Measurements from ENCODE around the gene DGCR8. TPM values are rescaled to one million over a fixed set of nuclear protein-coding genes. Genes with fewer than 3 reads are reported as not detected.

The DGCR8 gene
- total RNA-seq, result 26.3 and 26.5 TPM in 2 replicates

DNA sequence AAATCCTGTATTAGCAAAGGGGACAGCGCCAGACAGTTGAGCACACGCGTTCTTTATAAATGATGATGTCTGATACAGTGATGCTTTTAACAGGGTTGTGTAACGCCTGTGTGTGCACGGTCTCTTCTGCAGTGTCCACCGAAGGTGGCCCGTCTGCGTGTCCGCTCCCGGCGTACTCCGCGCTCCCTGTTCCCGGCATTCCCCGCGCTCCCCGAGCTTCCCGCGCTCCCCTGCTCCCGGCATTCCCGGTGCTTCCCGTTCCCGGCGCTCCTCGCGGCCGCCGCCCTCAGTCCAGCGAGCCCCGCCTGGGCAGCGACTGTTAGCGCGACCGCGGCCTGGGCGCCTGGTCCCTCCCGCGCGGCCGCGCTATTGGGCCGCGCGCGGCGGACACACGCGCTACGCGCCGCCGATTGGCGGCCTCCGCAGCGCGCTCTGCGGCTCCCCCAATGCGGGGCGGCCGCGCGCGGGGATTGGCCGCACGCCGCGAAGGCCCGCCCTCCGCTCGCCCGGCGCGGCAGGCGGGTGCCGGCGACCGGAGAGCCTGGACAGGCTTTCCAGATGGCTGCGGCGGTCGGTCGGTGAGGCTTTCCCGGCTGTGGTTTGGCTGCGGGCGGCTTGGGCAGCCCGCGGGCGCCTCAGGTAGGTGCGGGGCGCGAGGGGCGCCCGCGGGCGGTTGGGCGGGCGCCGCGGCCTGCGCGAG lies at the start of gene DGCR8:
DGCR8 (plus strand) TSS at position 497 of the 700 bp plus-strand sequence. CDS start 5,723 bp downstream, outside the sequence.
- DNase-seq (ENCODE audit: low read depth), result peak; percentile 33
- peak within 1 kb of the TSS; percentile 79 for H3K4me3 ChIP-seq (ENCODE audit: low read depth, low read length)
- TF ChIP-seq, protein P1, sequence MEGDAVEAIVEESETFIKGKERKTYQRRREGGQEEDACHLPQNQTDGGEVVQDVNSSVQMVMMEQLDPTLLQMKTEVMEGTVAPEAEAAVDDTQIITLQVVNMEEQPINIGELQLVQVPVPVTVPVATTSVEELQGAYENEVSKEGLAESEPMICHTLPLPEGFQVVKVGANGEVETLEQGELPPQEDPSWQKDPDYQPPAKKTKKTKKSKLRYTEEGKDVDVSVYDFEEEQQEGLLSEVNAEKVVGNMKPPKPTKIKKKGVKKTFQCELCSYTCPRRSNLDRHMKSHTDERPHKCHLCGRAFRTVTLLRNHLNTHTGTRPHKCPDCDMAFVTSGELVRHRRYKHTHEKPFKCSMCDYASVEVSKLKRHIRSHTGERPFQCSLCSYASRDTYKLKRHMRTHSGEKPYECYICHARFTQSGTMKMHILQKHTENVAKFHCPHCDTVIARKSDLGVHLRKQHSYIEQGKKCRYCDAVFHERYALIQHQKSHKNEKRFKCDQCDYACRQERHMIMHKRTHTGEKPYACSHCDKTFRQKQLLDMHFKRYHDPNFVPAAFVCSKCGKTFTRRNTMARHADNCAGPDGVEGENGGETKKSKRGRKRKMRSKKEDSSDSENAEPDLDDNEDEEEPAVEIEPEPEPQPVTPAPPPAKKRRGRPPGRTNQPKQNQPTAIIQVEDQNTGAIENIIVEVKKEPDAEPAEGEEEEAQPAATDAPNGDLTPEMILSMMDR (conservative IDR thresholded peaks at IDR 0.05; ENCODE audit: low read depth, low read length), result no peak

DNA sequence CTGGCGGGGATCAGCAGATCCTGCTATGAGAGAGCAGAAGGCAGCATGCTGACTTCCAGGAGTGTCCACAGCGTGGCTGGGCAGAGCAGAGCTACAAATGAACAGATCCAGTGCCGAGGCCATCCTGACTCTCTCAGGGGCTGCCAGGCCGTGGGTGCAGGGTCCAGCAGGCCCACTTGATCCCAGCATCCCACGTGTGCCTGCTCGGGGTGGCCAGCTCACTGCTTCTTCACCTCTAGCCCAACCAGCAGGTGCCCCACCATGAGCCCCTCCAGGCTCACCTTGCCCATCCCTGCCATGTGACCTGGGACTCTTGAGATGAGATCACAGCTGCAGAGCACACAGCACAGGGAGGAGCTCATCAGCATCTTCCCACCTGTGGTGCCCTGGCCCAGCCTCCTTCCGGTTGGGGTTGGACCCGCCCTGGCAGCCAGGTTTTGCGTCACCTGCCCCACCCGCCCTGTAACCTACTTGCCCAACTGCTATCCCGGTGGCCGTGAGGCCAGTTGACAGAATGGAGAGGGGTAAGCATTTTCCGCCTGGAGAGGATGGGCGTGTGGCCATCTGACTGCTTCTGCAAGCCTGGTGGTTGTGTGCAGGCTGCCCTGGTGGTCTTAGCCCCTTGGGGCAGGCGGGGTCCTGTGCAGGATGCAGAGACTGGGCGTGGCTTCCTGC lies 48.2 kb upstream of the DGCR8 start:
- TF ChIP-seq, protein P1 (conservative IDR thresholded peaks at IDR 0.05; ENCODE audit: low read depth, low read length), result no peak
- no peak for DNase-seq (ENCODE audit: low read depth)
- no peak overlapping the region for H3K4me3 ChIP-seq (ENCODE audit: low read depth, low read length)

DNA sequence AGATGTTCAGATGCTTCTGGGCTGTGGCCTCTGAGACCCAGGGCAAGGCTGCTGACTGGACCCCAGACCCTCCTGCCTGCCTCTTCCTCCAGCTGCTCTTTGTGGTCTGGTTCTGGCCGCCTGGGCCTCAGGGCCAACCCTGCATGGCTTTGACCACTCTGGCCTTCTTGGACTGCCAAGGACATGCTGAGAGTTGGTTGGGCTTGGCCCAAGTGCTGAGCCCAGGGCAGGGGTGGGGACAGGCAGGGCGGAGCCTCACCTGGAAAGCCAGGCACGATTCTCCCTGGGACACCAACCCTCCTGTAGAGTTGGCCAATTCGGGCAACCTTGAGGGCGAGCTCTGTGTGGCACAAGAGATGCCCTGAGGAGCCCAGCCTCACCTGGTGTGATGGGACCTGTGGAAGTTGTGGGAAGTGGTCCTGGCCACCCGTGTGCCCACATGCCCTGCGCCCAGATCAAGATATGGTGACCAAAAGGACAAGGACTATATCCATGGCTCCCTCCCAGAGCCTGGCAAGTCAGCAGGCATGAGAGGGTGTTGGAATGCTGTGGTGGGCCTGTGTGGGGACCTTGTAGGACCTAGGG lies 47.5 kb upstream of the DGCR8 start:
- TF ChIP-seq, protein P1 (conservative IDR thresholded peaks at IDR 0.05; ENCODE audit: low read depth, low read length), result no peak
- no peak overlapping the region for H3K4me3 ChIP-seq (ENCODE audit: low read depth, low read length)
- DNase-seq (ENCODE audit: low read depth), result no peak

DNA sequence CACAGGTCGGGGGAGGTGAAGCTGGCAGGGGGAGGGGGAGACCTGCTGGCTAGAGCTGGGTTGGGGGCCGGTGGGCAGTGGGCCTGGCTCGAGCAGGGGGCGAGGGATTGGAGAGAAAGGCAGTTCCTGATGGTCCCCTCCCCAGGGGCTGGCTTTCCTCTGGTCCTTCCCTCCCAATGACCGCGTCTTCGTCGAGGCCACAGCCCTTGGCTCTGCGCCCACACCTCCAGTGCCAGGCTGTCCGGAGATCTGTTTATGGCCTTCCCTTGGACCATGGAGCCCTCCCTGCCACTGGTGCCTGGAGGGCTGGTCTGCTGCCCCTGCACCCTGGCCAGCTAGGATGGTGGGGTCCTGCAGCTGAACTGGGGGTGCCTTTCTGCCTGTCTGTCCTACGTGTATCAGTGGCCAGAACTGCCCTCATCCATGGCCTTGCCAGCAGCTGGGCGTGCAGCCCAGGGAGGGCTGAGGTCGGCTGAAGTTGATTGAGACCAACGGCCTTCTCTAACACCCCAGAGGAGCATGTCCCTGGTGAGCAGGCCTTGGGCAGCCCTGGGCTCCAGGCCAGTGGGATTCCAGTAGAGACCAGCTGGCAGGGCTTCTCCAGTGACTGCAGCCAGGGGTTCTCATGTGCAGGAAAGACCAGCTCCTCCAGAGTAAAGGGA lies 46.9 kb upstream of the DGCR8 start:
- H3K4me3 ChIP-seq (ENCODE audit: low read depth, low read length), result no peak overlapping the region
- DNase-seq (ENCODE audit: low read depth), result no peak
- TF ChIP-seq, protein P1 (conservative IDR thresholded peaks at IDR 0.05; ENCODE audit: low read depth, low read length), result no peak

DNA sequence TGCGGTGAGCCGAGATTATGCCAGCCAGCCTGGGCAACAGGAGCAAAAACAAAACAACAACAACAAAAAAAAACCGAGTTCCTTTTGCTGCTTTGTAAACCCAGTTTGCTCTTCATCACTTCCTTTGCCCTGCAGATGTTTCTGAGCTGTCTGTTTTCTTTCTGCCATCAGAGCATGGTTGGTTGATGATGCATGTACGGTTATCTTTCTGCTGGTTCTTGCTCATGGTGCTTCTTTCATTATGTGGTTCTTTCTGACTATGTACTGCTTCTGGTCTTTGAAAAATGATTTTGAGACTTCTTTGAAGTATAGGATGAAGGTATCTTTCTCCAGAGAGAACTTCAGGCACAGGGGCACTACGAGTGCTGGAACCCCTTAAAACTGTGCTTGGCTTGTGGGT lies 45.9 kb upstream of the DGCR8 start:
- no peak overlapping the region for H3K4me3 ChIP-seq (ENCODE audit: low read depth, low read length)
- TF ChIP-seq, protein P1 (conservative IDR thresholded peaks at IDR 0.05; ENCODE audit: low read depth, low read length), result no peak
- DNase-seq (ENCODE audit: low read depth), result no peak

DNA sequence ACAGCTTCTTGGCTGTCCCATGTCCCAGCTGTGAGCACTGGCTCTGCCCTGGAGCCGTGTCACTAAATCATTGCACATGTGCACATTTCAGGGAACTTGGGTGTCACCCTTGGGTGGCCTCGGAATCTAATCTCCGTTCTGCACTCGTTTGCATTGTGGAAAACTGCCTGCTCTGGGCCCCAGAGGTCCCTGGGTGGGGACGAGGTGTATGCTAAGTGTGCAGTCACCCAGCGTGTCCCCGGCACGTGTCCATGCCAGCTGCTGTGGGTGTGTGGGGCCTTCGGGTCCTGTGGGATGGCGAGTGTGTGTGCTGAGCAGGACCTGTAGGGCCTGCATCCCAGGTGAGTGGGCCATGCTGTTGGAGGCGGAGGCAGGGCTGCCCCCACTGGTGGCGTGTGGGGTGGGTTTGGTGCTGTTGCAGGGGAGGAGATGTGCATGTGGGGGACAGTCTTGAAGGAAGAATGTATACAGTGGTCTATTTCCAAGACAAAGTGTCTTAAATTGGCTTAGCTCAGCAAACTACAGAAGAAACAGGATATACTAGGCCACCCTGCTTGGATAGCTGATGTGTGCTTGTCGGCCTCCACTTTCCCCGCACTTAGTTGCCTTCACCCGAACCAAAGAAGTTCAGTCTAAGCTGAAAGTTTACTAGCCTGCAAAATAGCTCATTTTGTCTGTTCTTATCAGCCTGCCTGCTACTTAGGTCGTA lies 44.5 kb upstream of the DGCR8 start:
- DNase-seq (ENCODE audit: low read depth), result no peak
- H3K4me3 ChIP-seq (ENCODE audit: low read depth, low read length), result no peak overlapping the region
- TF ChIP-seq, protein P1 (conservative IDR thresholded peaks at IDR 0.05; ENCODE audit: low read depth, low read length), result no peak
